ENCODE results near the gene HAPLN1.
"Not testable (repeated sequence)": the region's sequence is repeated elsewhere in the genome, so short reads cannot be mapped to it uniquely, and the experiment has no call there.

GRCh38 chr5:83736169-83736568 is 15.5 kb upstream of the HAPLN1 start:
- not testable (repeated sequence) for TF ChIP-seq POLR2A, CTCF, POLR2AphosphoS5 (IDR thresholded peaks at IDR 0.05)

All from prostate gland (tissue), 2 donors.